Uterus (tissue), 2 donors: ENCODE data around the gene MTMR6.

Experiments
- POLR2A ChIP-seq, 2 donors: fragments of 450-650 bp; IDR thresholded peaks; one replicate each; pipeline ENCODE4 v1.6.1; 2016; ENCODE audit warnings: antibody characterized with exemption in 2 of 2, mild to moderate bottlenecking in 1 of 2, moderate library complexity in 1 of 2
- TF ChIP-seq, protein P1 (sequence below), 4 experiments: fragments of 200-600 bp in 2 of 4; fragments of 450-650 bp in 2 of 4; sonication (generic) in 2 of 4; IDR thresholded peaks; one replicate each; pipeline ENCODE4 v1.5.1; 2016 to 2019; ENCODE audit warnings: antibody characterized with exemption in 4 of 4, mild to moderate bottlenecking in 2 of 4, moderate library complexity in 1 of 4

- TF ChIP-seq, protein P1, sequence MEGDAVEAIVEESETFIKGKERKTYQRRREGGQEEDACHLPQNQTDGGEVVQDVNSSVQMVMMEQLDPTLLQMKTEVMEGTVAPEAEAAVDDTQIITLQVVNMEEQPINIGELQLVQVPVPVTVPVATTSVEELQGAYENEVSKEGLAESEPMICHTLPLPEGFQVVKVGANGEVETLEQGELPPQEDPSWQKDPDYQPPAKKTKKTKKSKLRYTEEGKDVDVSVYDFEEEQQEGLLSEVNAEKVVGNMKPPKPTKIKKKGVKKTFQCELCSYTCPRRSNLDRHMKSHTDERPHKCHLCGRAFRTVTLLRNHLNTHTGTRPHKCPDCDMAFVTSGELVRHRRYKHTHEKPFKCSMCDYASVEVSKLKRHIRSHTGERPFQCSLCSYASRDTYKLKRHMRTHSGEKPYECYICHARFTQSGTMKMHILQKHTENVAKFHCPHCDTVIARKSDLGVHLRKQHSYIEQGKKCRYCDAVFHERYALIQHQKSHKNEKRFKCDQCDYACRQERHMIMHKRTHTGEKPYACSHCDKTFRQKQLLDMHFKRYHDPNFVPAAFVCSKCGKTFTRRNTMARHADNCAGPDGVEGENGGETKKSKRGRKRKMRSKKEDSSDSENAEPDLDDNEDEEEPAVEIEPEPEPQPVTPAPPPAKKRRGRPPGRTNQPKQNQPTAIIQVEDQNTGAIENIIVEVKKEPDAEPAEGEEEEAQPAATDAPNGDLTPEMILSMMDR (IDR thresholded peaks at IDR 0.05): no peak
- no peak for TF ChIP-seq POLR2A (IDR thresholded peaks at IDR 0.05)
Observed at GRCh38 chr13:25267715-25268114, 19.6 kb downstream of the MTMR6 start.
